ENCODE measurements around the gene NF2.

NF2 gene

DNA sequence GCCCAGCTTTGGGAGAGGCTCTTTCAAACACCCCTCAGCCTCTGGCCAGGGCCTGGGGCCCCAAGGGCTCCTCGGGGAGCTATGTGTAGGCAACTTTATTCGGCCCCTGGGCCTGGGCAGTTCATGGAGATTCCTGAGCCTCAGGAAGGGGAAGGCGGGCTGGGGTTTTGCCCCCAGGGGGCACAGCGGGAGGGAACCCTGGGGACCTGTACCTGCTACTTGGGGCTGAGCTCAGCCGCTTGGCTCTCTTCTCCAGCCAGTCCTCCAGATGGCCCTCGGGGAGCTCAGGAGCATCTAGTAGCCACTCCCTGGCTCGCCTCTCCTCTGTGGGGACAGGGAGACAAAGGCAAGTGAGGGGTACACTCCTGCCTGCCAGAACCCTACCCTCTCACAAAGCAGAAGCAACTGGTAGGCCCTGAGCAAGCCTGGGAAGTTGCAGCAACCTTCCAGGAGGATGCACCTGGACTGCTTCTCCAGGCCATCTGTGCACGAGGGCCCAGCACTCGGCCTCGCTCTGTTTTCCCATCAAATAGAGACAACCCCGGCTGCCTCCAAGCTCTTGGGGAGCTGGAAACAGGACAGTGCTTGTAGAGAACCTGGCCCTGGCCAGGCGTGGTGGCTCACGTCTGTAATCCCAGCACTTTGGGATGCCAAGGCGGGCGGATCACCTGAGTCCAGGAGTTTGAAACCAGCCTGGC, 134.8 kb downstream of the NF2 start:
- no peak overlapping the region for H3K4me3 ChIP-seq (ENCODE audit: low read depth, low read length)
- TF ChIP-seq, protein P1, sequence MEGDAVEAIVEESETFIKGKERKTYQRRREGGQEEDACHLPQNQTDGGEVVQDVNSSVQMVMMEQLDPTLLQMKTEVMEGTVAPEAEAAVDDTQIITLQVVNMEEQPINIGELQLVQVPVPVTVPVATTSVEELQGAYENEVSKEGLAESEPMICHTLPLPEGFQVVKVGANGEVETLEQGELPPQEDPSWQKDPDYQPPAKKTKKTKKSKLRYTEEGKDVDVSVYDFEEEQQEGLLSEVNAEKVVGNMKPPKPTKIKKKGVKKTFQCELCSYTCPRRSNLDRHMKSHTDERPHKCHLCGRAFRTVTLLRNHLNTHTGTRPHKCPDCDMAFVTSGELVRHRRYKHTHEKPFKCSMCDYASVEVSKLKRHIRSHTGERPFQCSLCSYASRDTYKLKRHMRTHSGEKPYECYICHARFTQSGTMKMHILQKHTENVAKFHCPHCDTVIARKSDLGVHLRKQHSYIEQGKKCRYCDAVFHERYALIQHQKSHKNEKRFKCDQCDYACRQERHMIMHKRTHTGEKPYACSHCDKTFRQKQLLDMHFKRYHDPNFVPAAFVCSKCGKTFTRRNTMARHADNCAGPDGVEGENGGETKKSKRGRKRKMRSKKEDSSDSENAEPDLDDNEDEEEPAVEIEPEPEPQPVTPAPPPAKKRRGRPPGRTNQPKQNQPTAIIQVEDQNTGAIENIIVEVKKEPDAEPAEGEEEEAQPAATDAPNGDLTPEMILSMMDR (IDR thresholded peaks at IDR 0.05; ENCODE audit: low read depth, low read length): no peak

DNA sequence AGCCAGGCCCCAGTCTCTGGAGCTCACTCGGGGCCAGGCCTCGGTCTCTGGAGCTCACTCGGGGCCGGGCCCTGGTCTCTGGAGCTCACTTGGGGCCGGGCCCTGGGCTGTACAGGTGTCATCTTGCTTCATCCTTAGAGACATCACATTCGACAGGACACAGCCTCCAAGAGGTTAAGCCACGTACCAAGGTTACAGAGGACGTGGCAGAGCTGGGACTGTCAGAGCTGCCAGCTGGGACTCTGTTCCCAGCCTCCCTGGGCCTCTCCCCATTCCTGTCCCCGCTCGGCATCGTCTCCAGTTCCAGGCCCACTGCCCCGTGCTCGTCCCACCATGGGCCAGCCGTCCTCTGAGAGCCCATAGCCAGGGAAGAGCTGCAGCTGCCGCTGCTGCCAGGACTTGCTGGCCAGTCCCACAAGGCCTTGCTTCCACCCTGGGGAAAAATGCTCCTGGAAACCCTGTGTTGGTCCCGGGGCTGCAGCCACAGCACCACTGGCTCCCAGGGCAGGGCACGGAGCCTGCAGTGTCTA, 136.0 kb downstream of the NF2 start:
- TF ChIP-seq, protein P1 (IDR thresholded peaks at IDR 0.05; ENCODE audit: low read depth, low read length): no peak
- H3K4me3 ChIP-seq (ENCODE audit: low read depth, low read length): no peak overlapping the region

DNA sequence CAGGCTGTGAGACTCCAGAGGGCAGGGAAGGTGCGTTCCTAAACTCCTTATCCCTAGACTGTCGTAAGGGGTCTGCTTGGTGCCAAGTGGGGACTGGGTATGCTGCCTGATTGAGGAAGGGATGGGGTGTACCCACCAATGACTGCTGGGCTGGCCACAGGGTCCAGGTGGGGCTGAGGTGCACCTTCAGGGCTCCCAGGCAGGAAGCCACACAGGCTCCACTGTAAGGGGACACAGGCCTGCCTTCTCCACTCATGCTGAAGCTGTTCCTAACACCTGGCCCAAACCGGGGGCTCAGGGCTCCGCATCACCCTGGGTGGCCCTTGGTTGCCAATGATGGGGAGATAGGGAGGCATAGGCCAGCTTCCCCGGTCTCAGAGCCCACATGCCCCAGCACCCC, 136.8 kb downstream of the NF2 start:
- TF ChIP-seq, protein P1 (IDR thresholded peaks at IDR 0.05; ENCODE audit: low read depth, low read length): no peak
- no peak overlapping the region for H3K4me3 ChIP-seq (ENCODE audit: low read depth, low read length)

DNA sequence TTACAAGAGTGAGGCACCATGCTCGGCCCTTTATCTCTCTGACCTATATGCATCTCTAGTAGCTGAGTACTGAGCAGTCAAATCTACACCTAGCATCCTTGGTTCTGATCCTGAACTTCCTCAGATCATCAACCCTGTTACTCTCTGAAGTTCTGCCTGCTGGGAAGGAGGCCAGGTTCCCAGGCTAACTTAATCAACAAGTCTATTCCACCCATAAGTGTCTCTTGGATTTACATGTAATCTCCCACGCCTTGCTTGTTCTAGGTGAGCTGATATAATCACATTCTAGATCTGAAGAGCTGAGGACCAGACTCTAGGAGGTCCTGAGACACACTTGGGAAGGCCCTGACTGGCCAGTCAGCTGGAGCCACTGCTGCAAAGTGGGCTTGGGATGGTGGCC, 138.5 kb downstream of the NF2 start:
- TF ChIP-seq, protein P1 (IDR thresholded peaks at IDR 0.05; ENCODE audit: low read depth, low read length): no peak
- no peak overlapping the region for H3K4me3 ChIP-seq (ENCODE audit: low read depth, low read length)

DNA sequence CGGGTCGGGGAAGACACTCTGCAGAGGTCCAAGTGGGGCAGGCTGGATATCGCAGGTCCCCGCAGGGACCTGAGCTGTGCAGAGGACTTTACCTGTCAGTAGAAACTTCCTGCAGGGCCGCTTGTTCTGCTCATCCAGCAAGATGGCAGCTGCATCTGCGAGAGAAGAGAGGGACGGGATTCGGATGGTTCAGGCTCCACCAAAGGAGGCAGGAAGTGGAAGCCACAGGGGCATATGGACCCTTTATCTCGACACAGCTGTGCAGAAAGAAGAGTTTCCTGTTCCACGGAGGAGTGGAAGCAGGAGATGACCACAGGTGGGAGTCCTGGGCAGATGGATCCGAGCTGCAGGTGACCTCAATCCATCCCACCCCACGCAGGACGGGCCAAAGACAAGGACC, 138.9 kb downstream of the NF2 start:
- TF ChIP-seq, protein P1 (IDR thresholded peaks at IDR 0.05; ENCODE audit: low read depth, low read length): no peak
- no peak overlapping the region for H3K4me3 ChIP-seq (ENCODE audit: low read depth, low read length)

DNA sequence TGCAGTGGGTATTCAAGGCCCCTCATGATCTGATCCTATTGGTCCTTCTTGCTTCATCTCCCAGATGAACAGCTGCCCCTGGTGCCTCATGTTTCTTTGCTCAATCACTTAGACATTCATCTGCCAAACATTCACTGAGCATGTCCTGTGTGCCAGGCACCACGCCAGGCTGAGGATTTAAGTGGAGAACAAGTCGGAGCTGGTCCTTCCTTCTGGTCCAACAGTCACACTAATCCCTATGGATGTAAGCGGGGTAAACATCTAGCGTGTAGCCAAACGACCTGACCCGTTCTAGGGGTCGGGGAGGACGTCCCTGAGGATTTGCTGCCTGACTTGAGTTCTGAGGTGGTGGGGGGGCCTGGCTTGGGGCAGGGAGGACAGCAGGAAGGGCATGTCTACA, 141.5 kb downstream of the NF2 start:
- H3K4me3 ChIP-seq (ENCODE audit: low read depth, low read length): no peak overlapping the region
- TF ChIP-seq, protein P1 (IDR thresholded peaks at IDR 0.05; ENCODE audit: low read depth, low read length): no peak

DNA sequence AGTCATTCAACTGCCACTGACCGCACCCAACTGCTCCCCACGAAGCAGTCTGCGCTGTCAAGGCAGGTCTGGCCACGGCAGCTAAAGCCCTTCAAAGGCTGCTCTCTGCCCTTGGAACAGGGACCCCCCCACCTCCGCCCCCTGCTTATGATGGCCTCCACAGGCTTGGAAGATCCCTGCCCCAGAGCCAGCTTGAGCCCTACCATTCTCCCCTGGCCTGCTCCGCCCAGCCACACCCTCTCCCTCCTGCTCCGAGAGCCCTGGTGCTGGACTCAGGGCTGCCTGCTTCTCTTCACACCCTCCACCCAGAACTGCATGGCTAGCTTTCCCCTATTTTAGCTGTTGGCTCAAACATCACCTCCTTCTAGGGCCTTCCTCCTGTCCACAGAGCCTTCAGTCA, 144.4 kb downstream of the NF2 start:
- no peak overlapping the region for H3K4me3 ChIP-seq (ENCODE audit: low read depth, low read length)
- TF ChIP-seq, protein P1 (IDR thresholded peaks at IDR 0.05; ENCODE audit: low read depth, low read length): no peak

Measured in WI38 (cell line).